Measurements from ENCODE around the gene HSP90B1. TPM values are rescaled to one million over a fixed set of nuclear protein-coding genes. Genes with fewer than 3 reads are reported as not detected.

Gene HSP90B1
- total and polyA plus RNA-seq, 9 of the 15 experiments (the other 6 are each of a cell fraction or from before 2014, with no cell fraction given): 196 to 719 (median 557) TPM

DNA sequence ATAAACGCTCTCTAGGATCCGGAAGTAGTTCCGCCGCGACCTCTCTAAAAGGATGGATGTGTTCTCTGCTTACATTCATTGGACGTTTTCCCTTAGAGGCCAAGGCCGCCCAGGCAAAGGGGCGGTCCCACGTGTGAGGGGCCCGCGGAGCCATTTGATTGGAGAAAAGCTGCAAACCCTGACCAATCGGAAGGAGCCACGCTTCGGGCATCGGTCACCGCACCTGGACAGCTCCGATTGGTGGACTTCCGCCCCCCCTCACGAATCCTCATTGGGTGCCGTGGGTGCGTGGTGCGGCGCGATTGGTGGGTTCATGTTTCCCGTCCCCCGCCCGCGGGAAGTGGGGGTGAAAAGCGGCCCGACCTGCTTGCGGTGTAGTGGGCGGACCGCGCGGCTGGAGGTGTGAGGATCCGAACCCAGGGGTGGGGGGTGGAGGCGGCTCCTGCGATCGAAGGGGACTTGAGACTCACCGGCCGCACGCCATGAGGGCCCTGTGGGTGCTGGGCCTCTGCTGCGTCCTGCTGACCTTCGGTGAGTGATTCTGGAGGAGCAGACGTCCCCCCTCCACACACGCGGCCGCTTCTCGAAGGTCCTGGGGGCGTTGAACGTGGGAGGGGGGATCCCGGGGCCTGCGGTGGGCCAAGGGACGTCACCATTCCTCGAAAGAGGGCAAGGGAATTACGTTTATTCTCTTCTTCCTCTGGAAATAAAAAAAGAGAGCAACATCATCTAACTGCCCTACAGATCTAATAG, at the start of gene HSP90B1 (continued):
- TF ChIP-seq, protein P1, sequence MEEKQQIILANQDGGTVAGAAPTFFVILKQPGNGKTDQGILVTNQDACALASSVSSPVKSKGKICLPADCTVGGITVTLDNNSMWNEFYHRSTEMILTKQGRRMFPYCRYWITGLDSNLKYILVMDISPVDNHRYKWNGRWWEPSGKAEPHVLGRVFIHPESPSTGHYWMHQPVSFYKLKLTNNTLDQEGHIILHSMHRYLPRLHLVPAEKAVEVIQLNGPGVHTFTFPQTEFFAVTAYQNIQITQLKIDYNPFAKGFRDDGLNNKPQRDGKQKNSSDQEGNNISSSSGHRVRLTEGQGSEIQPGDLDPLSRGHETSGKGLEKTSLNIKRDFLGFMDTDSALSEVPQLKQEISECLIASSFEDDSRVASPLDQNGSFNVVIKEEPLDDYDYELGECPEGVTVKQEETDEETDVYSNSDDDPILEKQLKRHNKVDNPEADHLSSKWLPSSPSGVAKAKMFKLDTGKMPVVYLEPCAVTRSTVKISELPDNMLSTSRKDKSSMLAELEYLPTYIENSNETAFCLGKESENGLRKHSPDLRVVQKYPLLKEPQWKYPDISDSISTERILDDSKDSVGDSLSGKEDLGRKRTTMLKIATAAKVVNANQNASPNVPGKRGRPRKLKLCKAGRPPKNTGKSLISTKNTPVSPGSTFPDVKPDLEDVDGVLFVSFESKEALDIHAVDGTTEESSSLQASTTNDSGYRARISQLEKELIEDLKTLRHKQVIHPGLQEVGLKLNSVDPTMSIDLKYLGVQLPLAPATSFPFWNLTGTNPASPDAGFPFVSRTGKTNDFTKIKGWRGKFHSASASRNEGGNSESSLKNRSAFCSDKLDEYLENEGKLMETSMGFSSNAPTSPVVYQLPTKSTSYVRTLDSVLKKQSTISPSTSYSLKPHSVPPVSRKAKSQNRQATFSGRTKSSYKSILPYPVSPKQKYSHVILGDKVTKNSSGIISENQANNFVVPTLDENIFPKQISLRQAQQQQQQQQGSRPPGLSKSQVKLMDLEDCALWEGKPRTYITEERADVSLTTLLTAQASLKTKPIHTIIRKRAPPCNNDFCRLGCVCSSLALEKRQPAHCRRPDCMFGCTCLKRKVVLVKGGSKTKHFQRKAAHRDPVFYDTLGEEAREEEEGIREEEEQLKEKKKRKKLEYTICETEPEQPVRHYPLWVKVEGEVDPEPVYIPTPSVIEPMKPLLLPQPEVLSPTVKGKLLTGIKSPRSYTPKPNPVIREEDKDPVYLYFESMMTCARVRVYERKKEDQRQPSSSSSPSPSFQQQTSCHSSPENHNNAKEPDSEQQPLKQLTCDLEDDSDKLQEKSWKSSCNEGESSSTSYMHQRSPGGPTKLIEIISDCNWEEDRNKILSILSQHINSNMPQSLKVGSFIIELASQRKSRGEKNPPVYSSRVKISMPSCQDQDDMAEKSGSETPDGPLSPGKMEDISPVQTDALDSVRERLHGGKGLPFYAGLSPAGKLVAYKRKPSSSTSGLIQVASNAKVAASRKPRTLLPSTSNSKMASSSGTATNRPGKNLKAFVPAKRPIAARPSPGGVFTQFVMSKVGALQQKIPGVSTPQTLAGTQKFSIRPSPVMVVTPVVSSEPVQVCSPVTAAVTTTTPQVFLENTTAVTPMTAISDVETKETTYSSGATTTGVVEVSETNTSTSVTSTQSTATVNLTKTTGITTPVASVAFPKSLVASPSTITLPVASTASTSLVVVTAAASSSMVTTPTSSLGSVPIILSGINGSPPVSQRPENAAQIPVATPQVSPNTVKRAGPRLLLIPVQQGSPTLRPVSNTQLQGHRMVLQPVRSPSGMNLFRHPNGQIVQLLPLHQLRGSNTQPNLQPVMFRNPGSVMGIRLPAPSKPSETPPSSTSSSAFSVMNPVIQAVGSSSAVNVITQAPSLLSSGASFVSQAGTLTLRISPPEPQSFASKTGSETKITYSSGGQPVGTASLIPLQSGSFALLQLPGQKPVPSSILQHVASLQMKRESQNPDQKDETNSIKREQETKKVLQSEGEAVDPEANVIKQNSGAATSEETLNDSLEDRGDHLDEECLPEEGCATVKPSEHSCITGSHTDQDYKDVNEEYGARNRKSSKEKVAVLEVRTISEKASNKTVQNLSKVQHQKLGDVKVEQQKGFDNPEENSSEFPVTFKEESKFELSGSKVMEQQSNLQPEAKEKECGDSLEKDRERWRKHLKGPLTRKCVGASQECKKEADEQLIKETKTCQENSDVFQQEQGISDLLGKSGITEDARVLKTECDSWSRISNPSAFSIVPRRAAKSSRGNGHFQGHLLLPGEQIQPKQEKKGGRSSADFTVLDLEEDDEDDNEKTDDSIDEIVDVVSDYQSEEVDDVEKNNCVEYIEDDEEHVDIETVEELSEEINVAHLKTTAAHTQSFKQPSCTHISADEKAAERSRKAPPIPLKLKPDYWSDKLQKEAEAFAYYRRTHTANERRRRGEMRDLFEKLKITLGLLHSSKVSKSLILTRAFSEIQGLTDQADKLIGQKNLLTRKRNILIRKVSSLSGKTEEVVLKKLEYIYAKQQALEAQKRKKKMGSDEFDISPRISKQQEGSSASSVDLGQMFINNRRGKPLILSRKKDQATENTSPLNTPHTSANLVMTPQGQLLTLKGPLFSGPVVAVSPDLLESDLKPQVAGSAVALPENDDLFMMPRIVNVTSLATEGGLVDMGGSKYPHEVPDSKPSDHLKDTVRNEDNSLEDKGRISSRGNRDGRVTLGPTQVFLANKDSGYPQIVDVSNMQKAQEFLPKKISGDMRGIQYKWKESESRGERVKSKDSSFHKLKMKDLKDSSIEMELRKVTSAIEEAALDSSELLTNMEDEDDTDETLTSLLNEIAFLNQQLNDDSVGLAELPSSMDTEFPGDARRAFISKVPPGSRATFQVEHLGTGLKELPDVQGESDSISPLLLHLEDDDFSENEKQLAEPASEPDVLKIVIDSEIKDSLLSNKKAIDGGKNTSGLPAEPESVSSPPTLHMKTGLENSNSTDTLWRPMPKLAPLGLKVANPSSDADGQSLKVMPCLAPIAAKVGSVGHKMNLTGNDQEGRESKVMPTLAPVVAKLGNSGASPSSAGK (IDR thresholded peaks at IDR 0.05): peak; percentile 83
- TF ChIP-seq MYNN (IDR thresholded peaks at IDR 0.05) (peak; percentile 80; the same call in 1 of the 2 replicates), MYNN (CRISPR knock-in tag; IDR thresholded peaks at IDR 0.05) (no peak), RFX5 (IDR thresholded peaks at IDR 0.05; ENCODE audit: low read depth, low read length) (peak; percentile 66), POLR2B (IDR thresholded peaks at IDR 0.05; ENCODE audit: low read depth, partially characterized antibody) (peak; percentile 95), MBD2 (IDR thresholded peaks at IDR 0.05; ENCODE audit: borderline replicate concordance, low read depth) (peak; percentile 98), GABPA (tag; conservative IDR thresholded peaks at IDR 0.05; ENCODE audit: low read depth) (peak; percentile 97), RBFOX2 (IDR thresholded peaks at IDR 0.05; ENCODE audit: low read depth, low read length) (peak; percentile 100), ZBTB17 (CRISPR knock-in tag; IDR thresholded peaks at IDR 0.05) (no peak), L3MBTL2 (IDR thresholded peaks at IDR 0.05) (peak; percentile 93), SRSF9 (IDR thresholded peaks at IDR 0.05; ENCODE audit: borderline replicate concordance, low read depth, low read length) (no peak), MTA3 (IDR thresholded peaks at IDR 0.05; ENCODE audit: borderline replicate concordance) (peak; percentile 95; the same call in 1 of the 2 replicates), MXI1 (IDR thresholded peaks at IDR 0.05; ENCODE audit: low read depth, low read length) (no peak)
- TF ChIP-seq, protein P2, sequence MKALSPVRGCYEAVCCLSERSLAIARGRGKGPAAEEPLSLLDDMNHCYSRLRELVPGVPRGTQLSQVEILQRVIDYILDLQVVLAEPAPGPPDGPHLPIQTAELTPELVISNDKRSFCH (CRISPR knock-in tag; IDR thresholded peaks at IDR 0.05): no peak
- TF ChIP-seq, protein P2 (tag; IDR thresholded peaks at IDR 0.05): no peak

Data from K562 (cell line).